ENCODE data around the gene TMEM14A. TPM values are rescaled to one million over a fixed set of nuclear protein-coding genes. Genes with fewer than 3 reads are reported as not detected.

TMEM14A gene
- total and polyA plus RNA-seq, 2 of the 8 experiments (the other 6 are each of a cell fraction or from before 2014, with no cell fraction given), result 11.1 to 11.2 TPM

Small RNAs within 50 kb of the gene (small RNA-seq; reads per million reads assigned to genes)
- not detected for gene AL109918.2 (ENCODE audit: insufficient read depth)

Other genes starting within 250 kb of the TMEM14A start
- gene TRAM2, start 94.1 kb upstream of the TMEM14A start, total RNA-seq (2021; fragmentation: NEBNext Ultra II Directional; extraction: Animal tissue kit (Norgen Biotek cat#: 25700)), result 21.4 and 21.6 TPM in 2 replicates
- gene TRAM2, start 94.1 kb upstream of the TMEM14A start, polyA plus RNA-seq (2011; rRNA removed), result 8.5 and 9.0 TPM in 2 replicates
- not detected in 2 replicates for gene GSTA2, start 92.4 kb downstream of the TMEM14A start, total RNA-seq (2021; fragmentation: NEBNext Ultra II Directional; extraction: Animal tissue kit (Norgen Biotek cat#: 25700))
- 0.05 TPM in 1 of 2 replicates, not detected in the other for gene GSTA2, start 92.4 kb downstream of the TMEM14A start, polyA plus RNA-seq (2011; rRNA removed)
- gene GSTA1, start 132.7 kb downstream of the TMEM14A start, total RNA-seq (2021; fragmentation: NEBNext Ultra II Directional; extraction: Animal tissue kit (Norgen Biotek cat#: 25700)), result not detected in 2 replicates
- 0.08 TPM in 1 of 2 replicates, not detected in the other for gene GSTA1, start 132.7 kb downstream of the TMEM14A start, polyA plus RNA-seq (2011; rRNA removed)
- gene GSTA5, start 169.7 kb downstream of the TMEM14A start, total RNA-seq (2021; fragmentation: NEBNext Ultra II Directional; extraction: Animal tissue kit (Norgen Biotek cat#: 25700)), result not detected in 2 replicates
- gene GSTA5, start 169.7 kb downstream of the TMEM14A start, polyA plus RNA-seq (2011; rRNA removed), result not detected in 2 replicates
- not detected in 2 replicates for gene GSTA3, start 238.6 kb downstream of the TMEM14A start, total RNA-seq (2021; fragmentation: NEBNext Ultra II Directional; extraction: Animal tissue kit (Norgen Biotek cat#: 25700))
- not detected in 2 replicates for gene GSTA3, start 238.6 kb downstream of the TMEM14A start, polyA plus RNA-seq (2011; rRNA removed)